Measurements from ENCODE around the gene RSU1.

DNA sequence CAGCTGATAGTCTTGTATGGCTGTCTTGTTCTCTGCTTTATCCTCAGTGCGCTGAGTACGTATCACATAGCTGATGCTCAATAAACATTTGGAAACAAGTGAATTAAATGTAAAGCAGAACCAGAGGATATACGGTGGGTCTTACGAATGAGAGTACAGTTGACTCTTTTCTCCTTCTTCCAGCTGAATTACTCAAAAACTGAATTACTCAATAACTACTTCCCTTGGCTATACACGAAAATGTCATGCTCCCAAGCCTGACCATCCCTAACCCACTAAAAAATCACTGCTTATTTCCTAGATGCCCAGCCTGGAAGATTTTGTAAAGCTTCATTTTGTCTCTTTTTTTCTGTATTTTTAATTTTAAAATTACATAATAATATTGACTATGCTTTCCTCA is 3.2 kb upstream of the RSU1 start:
- TF ChIP-seq, protein P1, sequence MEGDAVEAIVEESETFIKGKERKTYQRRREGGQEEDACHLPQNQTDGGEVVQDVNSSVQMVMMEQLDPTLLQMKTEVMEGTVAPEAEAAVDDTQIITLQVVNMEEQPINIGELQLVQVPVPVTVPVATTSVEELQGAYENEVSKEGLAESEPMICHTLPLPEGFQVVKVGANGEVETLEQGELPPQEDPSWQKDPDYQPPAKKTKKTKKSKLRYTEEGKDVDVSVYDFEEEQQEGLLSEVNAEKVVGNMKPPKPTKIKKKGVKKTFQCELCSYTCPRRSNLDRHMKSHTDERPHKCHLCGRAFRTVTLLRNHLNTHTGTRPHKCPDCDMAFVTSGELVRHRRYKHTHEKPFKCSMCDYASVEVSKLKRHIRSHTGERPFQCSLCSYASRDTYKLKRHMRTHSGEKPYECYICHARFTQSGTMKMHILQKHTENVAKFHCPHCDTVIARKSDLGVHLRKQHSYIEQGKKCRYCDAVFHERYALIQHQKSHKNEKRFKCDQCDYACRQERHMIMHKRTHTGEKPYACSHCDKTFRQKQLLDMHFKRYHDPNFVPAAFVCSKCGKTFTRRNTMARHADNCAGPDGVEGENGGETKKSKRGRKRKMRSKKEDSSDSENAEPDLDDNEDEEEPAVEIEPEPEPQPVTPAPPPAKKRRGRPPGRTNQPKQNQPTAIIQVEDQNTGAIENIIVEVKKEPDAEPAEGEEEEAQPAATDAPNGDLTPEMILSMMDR (IDR thresholded peaks at IDR 0.05; ENCODE audit: extremely low read depth in 1 of 2, insufficient read depth in 1 of 2, low read depth in 1 of 2, low read length in 2 of 2) = no peak
- TF ChIP-seq POLR2A (IDR thresholded peaks at IDR 0.05; ENCODE audit: low read depth, low read length) (no peak), MYC (IDR thresholded peaks at IDR 0.05; ENCODE audit: low read depth, low read length) (no peak), POLR2AphosphoS5 (IDR thresholded peaks at IDR 0.05; ENCODE audit: insufficient read depth, low read depth, low read length) (no peak), FOS (IDR thresholded peaks at IDR 0.05; ENCODE audit: borderline replicate concordance, insufficient read depth, low read length) (no peak), GATA2 (IDR thresholded peaks at IDR 0.05; ENCODE audit: insufficient read depth, insufficient read length, low read depth, low read length) (no peak), EZH2 (IDR thresholded peaks at IDR 0.05; ENCODE audit: borderline replicate concordance, low read depth, low read length, severe bottlenecking) (no peak)
- TF ChIP-seq, protein P2, sequence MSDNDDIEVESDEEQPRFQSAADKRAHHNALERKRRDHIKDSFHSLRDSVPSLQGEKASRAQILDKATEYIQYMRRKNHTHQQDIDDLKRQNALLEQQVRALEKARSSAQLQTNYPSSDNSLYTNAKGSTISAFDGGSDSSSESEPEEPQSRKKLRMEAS (IDR thresholded peaks at IDR 0.05; ENCODE audit: insufficient read depth, insufficient read length) = no peak
